Measurements from ENCODE around the gene HJURP. TPM values are rescaled to one million over a fixed set of nuclear protein-coding genes. Genes with fewer than 3 reads are reported as not detected.

HJURP gene
- total and polyA plus RNA-seq, 2 donors (not counting 3 experiments of a cell fraction or from before 2014, with no cell fraction given), result 34.4 to 60.9 TPM

- no peak for FAIRE-seq
- no peaks in the 10 kb centered on the region for H3K9me1 ChIP-seq (replicated peaks; ENCODE audit: control insufficient read depth, extremely low read depth, insufficient read depth, low read length)
- H3K9ac ChIP-seq (replicated peaks; ENCODE audit: extremely low read depth, insufficient read depth, low read length), result no peak overlapping the region
- H3K4me1 ChIP-seq (ENCODE audit: control insufficient read depth, extremely low read depth, insufficient read depth, low read length), result no peaks in the 10 kb centered on the region
- no peak for DNase-seq (ENCODE audit: low read depth, low spot score)
- POLR2A ChIA-PET, result no interaction called here
- no peaks in the 10 kb centered on the region for H3K9me3 ChIP-seq (replicated peaks; ENCODE audit: control insufficient read depth, insufficient read depth, low read length)
- no TSS peak for BruUV-seq (replicated peaks)
- H3K27ac ChIP-seq (ENCODE audit: insufficient read depth, low read depth, low read length), result no peak overlapping the region
- H3K4me3 ChIP-seq (replicated peaks in 1 of 3; ENCODE audit: insufficient read depth in 1 of 3, low read depth in 1 of 3, low read length in 3 of 3), result no peak overlapping the region
- H3K4me2 ChIP-seq (ENCODE audit: insufficient read depth, low read length), result no peak overlapping the region
- no peaks in the 10 kb centered on the region for H3K79me2 ChIP-seq (ENCODE audit: control insufficient read depth, insufficient read depth, low read length)
- CTCF ChIA-PET, result no interaction called here
- dilution Hi-C loops (cut with MboI; ENCODE audit: extremely low pct_ligation_motif_present, low sequenced_read_pairs), result no loop called here
- no peaks in the 10 kb centered on the region for H3K27me3 ChIP-seq (ENCODE audit: control insufficient read depth in 2 of 2, insufficient read depth in 2 of 2, low read length in 2 of 2)
- H3K36me3 ChIP-seq (ENCODE audit: control insufficient read depth in 2 of 2, extremely low read depth in 1 of 2, insufficient read depth in 2 of 2, low read length in 2 of 2), result no peaks in the 10 kb centered on the region
- no peaks in the 10 kb centered on the region for H4K20me1 ChIP-seq (replicated peaks; ENCODE audit: control insufficient read depth, extremely low read depth, insufficient read depth, low read length)
- no peak overlapping the region for H2AFZ ChIP-seq (ENCODE audit: low read depth, low read length)
- intact Hi-C loops (cut with micrococcal nuclease), result no loop called here
- TF ChIP-seq MAX (IDR thresholded peaks at IDR 0.05; ENCODE audit: insufficient read depth, insufficient read length), result no peak
- no peak for TF ChIP-seq MYC (IDR thresholded peaks at IDR 0.05; ENCODE audit: low read depth, low read length)
- TF ChIP-seq CTCF (IDR thresholded peaks at IDR 0.05; ENCODE audit: extremely low read depth in 1 of 2, insufficient read depth in 1 of 2, low read depth in 1 of 2, low read length in 2 of 2), result no peak
These were observed 55.2 kb downstream of the HJURP start for GRCh38 chr2:233799087-233799665.

GRCh38 chr2:233798335-233799086 lies 55.8 kb downstream of the HJURP start:
- Histone ChIP-seq H3K9me1 (replicated peaks; ENCODE audit: control insufficient read depth, extremely low read depth, insufficient read depth, low read length) (no peaks in the 10 kb centered on the region), H3K4me1 (ENCODE audit: control insufficient read depth, extremely low read depth, insufficient read depth, low read length) (no peaks in the 10 kb centered on the region), H3K79me2 (ENCODE audit: control insufficient read depth, insufficient read depth, low read length) (no peaks in the 10 kb centered on the region), H3K36me3 (ENCODE audit: control insufficient read depth in 2 of 2, extremely low read depth in 1 of 2, insufficient read depth in 2 of 2, low read length in 2 of 2) (no peaks in the 10 kb centered on the region), H3K9ac (replicated peaks; ENCODE audit: extremely low read depth, insufficient read depth, low read length) (no peak overlapping the region), H3K9me3 (replicated peaks; ENCODE audit: control insufficient read depth, insufficient read depth, low read length) (no peaks in the 10 kb centered on the region), H3K4me3 (replicated peaks in 1 of 3; ENCODE audit: insufficient read depth in 1 of 3, low read depth in 1 of 3, low read length in 3 of 3) (no peak overlapping the region), H3K4me2 (ENCODE audit: insufficient read depth, low read length) (no peak overlapping the region), H4K20me1 (replicated peaks; ENCODE audit: control insufficient read depth, extremely low read depth, insufficient read depth, low read length) (no peaks in the 10 kb centered on the region), H3K27ac (ENCODE audit: insufficient read depth, low read depth, low read length) (no peak overlapping the region), H3K27me3 (ENCODE audit: control insufficient read depth in 2 of 2, insufficient read depth in 2 of 2, low read length in 2 of 2) (no peaks in the 10 kb centered on the region), H2AFZ (ENCODE audit: low read depth, low read length) (no peak overlapping the region)
- CTCF ChIA-PET, result no interaction called here
- TF ChIP-seq MAX (IDR thresholded peaks at IDR 0.05; ENCODE audit: insufficient read depth, insufficient read length), result no peak
- no peak for TF ChIP-seq CTCF (IDR thresholded peaks at IDR 0.05; ENCODE audit: extremely low read depth in 1 of 2, insufficient read depth in 1 of 2, low read depth in 1 of 2, low read length in 2 of 2)
- TF ChIP-seq JUN (IDR thresholded peaks at IDR 0.05; ENCODE audit: borderline replicate concordance, insufficient read depth, insufficient read length, low read depth), result no peak
- TF ChIP-seq MYC (IDR thresholded peaks at IDR 0.05; ENCODE audit: low read depth, low read length), result no peak
- no peak for TF ChIP-seq GATA2 (IDR thresholded peaks at IDR 0.05; ENCODE audit: insufficient read depth, insufficient read length, low read depth, low read length)
- no peak for TF ChIP-seq FOS (IDR thresholded peaks at IDR 0.05; ENCODE audit: borderline replicate concordance, insufficient read depth, low read length)
- no peak for TF ChIP-seq EZH2 (IDR thresholded peaks at IDR 0.05; ENCODE audit: borderline replicate concordance, low read depth, low read length, severe bottlenecking)
- TF ChIP-seq POLR2A (IDR thresholded peaks at IDR 0.05; ENCODE audit: low read depth, low read length), result no peak
- TF ChIP-seq POLR2AphosphoS5 (IDR thresholded peaks at IDR 0.05; ENCODE audit: insufficient read depth, low read depth, low read length), result no peak
- DNase-seq (ENCODE audit: low read depth, low spot score), result no peak
- intact Hi-C loops (cut with micrococcal nuclease), result no loop called here
- dilution Hi-C loops (cut with MboI; ENCODE audit: extremely low pct_ligation_motif_present, low sequenced_read_pairs), result no loop called here
- no TSS peak for BruUV-seq (replicated peaks)
- POLR2A ChIA-PET, result no interaction called here
- FAIRE-seq, result no peak
